Lower lobe of right lung (tissue), 2 donors: ENCODE data around the gene MAML3. TPM values are rescaled to one million over a fixed set of nuclear protein-coding genes. Genes with fewer than 3 reads are reported as not detected.

Experiments
- ATAC-seq, 2 donors: fragments of 200-7000 bp; cut with Tn5 transposase; one replicate each; pipeline ENCODE4 v1.9.1; 2020 to 2022; ENCODE audit warnings: mild to moderate bottlenecking in 2 of 2, moderate library complexity in 2 of 2
- DNase-seq: peaks from one replicate; pipeline ENCODE4 v3.0.0-alpha.2; 2020
- H3K27ac ChIP-seq: fragments of 200-600 bp; one replicate; pipeline ENCODE4 v1.8.0; 2022
- H3K27me3 ChIP-seq: fragments of 200-600 bp; one replicate; pipeline ENCODE4 v1.8.0; 2022; ENCODE audit warnings: low read depth
- H3K36me3 ChIP-seq: fragments of 200-600 bp; one replicate; pipeline ENCODE4 v1.8.0; 2022; ENCODE audit warnings: mild to moderate bottlenecking
- H3K4me1 ChIP-seq: fragments of 200-600 bp; one replicate; pipeline ENCODE4 v1.8.0; 2022
- H3K4me3 ChIP-seq: fragments of 200-600 bp; one replicate; pipeline ENCODE4 v1.8.0; 2022; ENCODE audit warnings: mild to moderate bottlenecking
- H3K9me3 ChIP-seq: fragments of 200-600 bp; one replicate; pipeline ENCODE4 v1.8.0; 2022
- intact Hi-C: fragments of 100-400 bp; cut with DNase I; formaldehyde crosslinking; loops from one replicate; pipeline ENCODE4 v1.11.0; 2022
- total RNA-seq: library from RNA; stranded (reverse); fragmentation: NEBNext Ultra II Directional; extraction: Animal tissue kit (Norgen Biotek cat#: 25700); gene quantifications from one replicate; pipeline ENCODE4 v1.2.1, GENCODE V29; 2021
- TF ChIP-seq, protein P1 (sequence below): fragments of 200-600 bp; IDR thresholded peaks from one replicate; pipeline ENCODE4 v1.8.0; 2022; ENCODE audit warnings: antibody characterized with exemption, mild to moderate bottlenecking
- donor health status: DM: no; HTN: yes; CAD: no; lungs with severe emphysema.

MAML3 gene
- total RNA-seq, 1 donor from 2014 or later: 12.5 TPM

DNA sequence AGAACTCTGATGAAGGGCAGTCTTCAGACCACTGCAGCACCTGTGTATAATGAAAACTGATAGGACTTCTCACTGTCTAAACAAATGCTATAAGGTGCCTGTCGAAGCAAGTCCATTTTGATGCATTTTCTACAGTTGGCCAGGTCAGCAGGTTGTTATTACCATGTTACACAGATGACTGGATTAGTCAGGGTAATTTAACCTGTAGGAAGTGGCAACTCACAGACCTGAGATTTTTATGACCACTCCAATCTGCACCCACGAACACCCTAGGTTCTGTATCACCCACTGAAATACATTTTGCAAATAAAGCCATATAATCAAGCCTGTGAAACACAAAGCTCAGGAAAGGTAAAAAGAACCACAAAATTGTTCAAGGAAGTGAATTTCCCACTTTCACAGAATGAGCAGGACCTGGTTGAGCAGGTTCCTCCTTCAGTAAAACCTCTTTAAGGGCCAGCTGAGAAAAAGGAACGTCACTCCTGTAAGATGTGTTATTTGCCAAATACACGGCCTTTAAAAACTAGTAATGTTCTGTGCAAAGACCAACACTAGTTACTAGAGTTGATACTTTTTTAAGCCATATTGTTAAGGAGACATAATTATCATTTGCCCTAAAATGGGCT, 12.7 kb downstream of the MAML3 start:
- no peaks in the 10 kb centered on the region for H3K9me3 ChIP-seq
- no peaks in the 10 kb centered on the region for H3K27me3 ChIP-seq
- H3K4me1 ChIP-seq: peaks cover 19% of the 10 kb centered on the region
- H3K36me3 ChIP-seq: no peaks in the 10 kb centered on the region
- peak overlapping the region; percentile 51 for H3K27ac ChIP-seq
- no peak overlapping the region for H3K4me3 ChIP-seq
- intact Hi-C loops: no loop called here
- TF ChIP-seq, protein P1, sequence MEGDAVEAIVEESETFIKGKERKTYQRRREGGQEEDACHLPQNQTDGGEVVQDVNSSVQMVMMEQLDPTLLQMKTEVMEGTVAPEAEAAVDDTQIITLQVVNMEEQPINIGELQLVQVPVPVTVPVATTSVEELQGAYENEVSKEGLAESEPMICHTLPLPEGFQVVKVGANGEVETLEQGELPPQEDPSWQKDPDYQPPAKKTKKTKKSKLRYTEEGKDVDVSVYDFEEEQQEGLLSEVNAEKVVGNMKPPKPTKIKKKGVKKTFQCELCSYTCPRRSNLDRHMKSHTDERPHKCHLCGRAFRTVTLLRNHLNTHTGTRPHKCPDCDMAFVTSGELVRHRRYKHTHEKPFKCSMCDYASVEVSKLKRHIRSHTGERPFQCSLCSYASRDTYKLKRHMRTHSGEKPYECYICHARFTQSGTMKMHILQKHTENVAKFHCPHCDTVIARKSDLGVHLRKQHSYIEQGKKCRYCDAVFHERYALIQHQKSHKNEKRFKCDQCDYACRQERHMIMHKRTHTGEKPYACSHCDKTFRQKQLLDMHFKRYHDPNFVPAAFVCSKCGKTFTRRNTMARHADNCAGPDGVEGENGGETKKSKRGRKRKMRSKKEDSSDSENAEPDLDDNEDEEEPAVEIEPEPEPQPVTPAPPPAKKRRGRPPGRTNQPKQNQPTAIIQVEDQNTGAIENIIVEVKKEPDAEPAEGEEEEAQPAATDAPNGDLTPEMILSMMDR: no peak
- DNase-seq: no peak
- peak; percentile 70 to 80 for ATAC-seq

DNA sequence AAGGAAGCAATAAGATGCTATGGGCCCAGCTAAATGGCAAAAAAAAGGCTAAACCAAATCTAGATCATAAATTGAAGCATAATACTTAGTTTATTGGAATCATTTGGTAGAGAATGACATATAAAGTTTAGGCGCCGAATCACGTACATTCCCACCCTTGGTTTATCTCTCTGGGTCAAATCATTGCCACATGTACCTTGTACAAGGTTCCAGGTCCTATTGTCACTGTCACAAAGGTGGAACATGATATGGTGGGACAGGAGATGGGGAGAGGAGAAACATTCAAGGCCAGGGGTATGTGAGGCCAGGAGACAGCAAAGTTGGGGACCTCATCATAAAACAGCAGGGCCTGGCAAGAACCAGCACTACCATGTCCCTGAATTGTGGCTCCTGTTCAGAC, 13.4 kb downstream of the MAML3 start:
- intact Hi-C loops: no loop called here
- peak overlapping the region; percentile 51 for H3K27ac ChIP-seq

DNA sequence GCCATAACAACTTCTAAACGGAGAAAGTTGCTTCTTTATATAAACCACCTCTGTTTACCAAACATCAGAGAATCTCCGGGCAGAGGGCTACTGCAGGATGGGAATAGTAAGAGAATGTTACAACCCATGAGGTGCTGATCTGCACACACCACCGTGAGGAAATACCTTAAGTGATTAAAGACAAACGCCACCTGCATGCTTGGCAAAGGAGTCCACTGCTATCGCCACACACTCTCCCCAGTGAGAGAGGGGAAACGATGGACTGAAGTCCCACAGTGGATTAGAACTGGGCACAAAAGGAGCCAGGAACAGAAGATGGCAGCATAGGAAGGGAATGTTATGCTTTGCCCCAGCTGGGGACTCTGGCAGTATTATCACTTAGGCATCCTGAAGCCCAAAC, 15.6 kb downstream of the MAML3 start:
- H3K27me3 ChIP-seq: no peaks in the 10 kb centered on the region
- no peaks in the 10 kb centered on the region for H3K9me3 ChIP-seq
- no peak overlapping the region for H3K4me3 ChIP-seq
- no peaks in the 10 kb centered on the region for H3K36me3 ChIP-seq
- H3K27ac ChIP-seq: no peak overlapping the region
- TF ChIP-seq, protein P1: no peak
- ATAC-seq (peak; percentile 22 to 51), DNase-seq (no peak)
- intact Hi-C loops: no loop called here
- H3K4me1 ChIP-seq: peaks cover 31% of the 10 kb centered on the region

More for the DNA sequence above, 13.4 kb downstream of the MAML3 start:
- DNase-seq: no peak
- ATAC-seq: no peak
- H3K4me1 ChIP-seq: peaks cover 22% of the 10 kb centered on the region
- TF ChIP-seq, protein P1: no peak
- H3K36me3 ChIP-seq: no peaks in the 10 kb centered on the region
- no peaks in the 10 kb centered on the region for H3K27me3 ChIP-seq
- no peaks in the 10 kb centered on the region for H3K9me3 ChIP-seq
- H3K4me3 ChIP-seq: no peak overlapping the region

DNA sequence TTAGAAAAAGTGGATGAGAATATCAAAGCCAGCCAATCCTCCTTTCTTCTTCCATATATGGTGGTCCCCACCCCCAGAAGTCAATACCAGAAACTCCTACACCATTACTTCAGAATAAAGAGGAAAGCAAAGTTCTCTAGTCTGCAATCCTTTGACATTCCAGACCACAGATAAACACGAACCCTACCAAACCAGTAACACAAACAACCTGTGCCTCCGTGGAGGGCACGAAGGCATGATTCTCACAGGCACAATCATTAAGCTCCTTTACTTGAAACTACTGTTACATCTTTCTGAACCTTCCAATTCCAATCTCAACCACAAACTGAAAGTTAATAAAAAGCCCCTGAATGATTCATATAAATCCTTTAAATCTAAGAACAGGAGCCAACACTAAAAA, 16.3 kb downstream of the MAML3 start:
- TF ChIP-seq, protein P1: no peak
- Histone ChIP-seq H3K36me3 (no peaks in the 10 kb centered on the region), H3K27me3 (no peaks in the 10 kb centered on the region), H3K4me3 (no peak overlapping the region), H3K27ac (no peak overlapping the region), H3K4me1 (peaks cover 31% of the 10 kb centered on the region), H3K9me3 (no peaks in the 10 kb centered on the region)
- ATAC-seq: peak in 1 of 2 donors; percentile 55
- intact Hi-C loops: no loop called here
- DNase-seq: no peak

DNA sequence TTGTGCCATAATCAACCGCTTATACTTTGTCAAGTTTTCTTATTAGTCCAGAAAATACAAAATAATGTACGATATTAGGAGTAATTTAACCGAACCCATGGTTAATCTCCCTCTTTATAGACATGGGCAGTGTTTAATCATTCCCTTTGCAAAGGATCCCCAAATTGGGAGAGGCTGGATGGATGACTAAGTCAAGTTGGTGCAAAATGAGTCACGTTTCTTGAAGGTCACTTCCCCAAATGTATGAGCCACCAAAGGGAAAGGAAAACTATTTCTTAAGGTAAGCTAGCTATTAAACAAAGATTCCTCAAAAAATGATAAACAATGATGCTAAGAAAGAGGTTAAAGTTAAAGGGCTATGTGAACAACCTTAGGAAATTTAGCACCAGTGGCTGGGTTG, 17.5 kb downstream of the MAML3 start:
- intact Hi-C loops: no loop called here
- H3K27me3 ChIP-seq: no peaks in the 10 kb centered on the region
- no peak overlapping the region for H3K27ac ChIP-seq
- DNase-seq (no peak), ATAC-seq (no peak)
- H3K4me3 ChIP-seq: no peak overlapping the region
- TF ChIP-seq, protein P1: no peak
- peaks cover 31% of the 10 kb centered on the region for H3K4me1 ChIP-seq
- H3K9me3 ChIP-seq: no peaks in the 10 kb centered on the region
- no peaks in the 10 kb centered on the region for H3K36me3 ChIP-seq
